GM12878 (cell line): ENCODE results near the gene IRF2BPL. TPM values are rescaled to one million over a fixed set of nuclear protein-coding genes. Genes with fewer than 3 reads are reported as not detected.

Experiments
- CREM ChIP-seq: IDR thresholded peaks from 2 replicates; pipeline ENCODE4 v1.6.1; 2014; ENCODE audit warnings: antibody characterized with exemption, low read depth
- FOXK2 ChIP-seq: fragments of 450-650 bp; IDR thresholded peaks from 2 replicates; pipeline ENCODE4 v1.6.1; 2017; ENCODE audit warnings: mild to moderate bottlenecking, moderate library complexity
- IKZF2 ChIP-seq, 2 experiments: fragments of 450-650 bp; IDR thresholded peaks; 2 replicates each; pipeline ENCODE4 v1.6.1; 2017; ENCODE audit warnings: mild to moderate bottlenecking in 2 of 2, moderate library complexity in 2 of 2
- MXI1 ChIP-seq: fragments of 150-350 bp; IDR thresholded peaks from 2 replicates; pipeline ENCODE4 v1.6.1; 2011; ENCODE audit warnings: low read depth, mild to moderate bottlenecking, inconsistent platforms, low read length, improper control_type of control experiment
- NR2C1 ChIP-seq: fragments of 450-650 bp; IDR thresholded peaks from 2 replicates; pipeline ENCODE4 v1.6.1; 2017; ENCODE audit warnings: antibody characterized with exemption, mild to moderate bottlenecking, moderate library complexity
- RB1 ChIP-seq: fragments of 450-650 bp; formaldehyde crosslinking; IDR thresholded peaks from 2 replicates; pipeline ENCODE4 v1.6.1; 2017; ENCODE audit warnings: mild to moderate bottlenecking, borderline replicate concordance
- RFX5 ChIP-seq: IDR thresholded peaks from 2 replicates; pipeline ENCODE4 v1.6.1; 2011; ENCODE audit warnings: low read depth, low read length, improper control_type of control experiment
- TAF1 ChIP-seq: IDR thresholded peaks from 2 replicates; pipeline ENCODE4 v1.6.1; 2011; ENCODE audit warnings: mild to moderate bottlenecking, low read depth, low read length, borderline replicate concordance
- polyA plus RNA-seq, 11 experiments: library from polyadenylated mRNA; depleted of rRNA in 4 of 11; unstranded in 6 of 11; stranded (reverse) in 5 of 11; fragments of >200 nt; fragmentation: Nextera tagmentation in 4 of 11; fragmentation: Illumina TruSeq in 1 of 11; extraction: Ambion mirVana in 4 of 11; extraction: Trizol in 1 of 11; gene quantifications; 1 replicate in 1 of 11; 2 replicates in 10 of 11; pipeline versions ENCODE4 v1.2.1 to v1.2.3, GENCODE V29; 2011 to 2016; ENCODE audit warnings: inconsistent platforms in 2 of 11, missing spikeins in 2 of 11, low read depth in 1 of 11
- total RNA-seq, 4 experiments: library from RNA; depleted of rRNA in 3 of 4; stranded (reverse); fragments of >200 nt in 3 of 4; fragmentation: Illumina TruSeq in 1 of 4; extraction: Trizol in 1 of 4; gene quantifications; 2 replicates each; pipeline versions ENCODE4 v1.2.1 to v1.2.3, GENCODE V29; 2013 to 2021
- TF ChIP-seq, protein P1 (sequence below): fragments of 450-650 bp; IDR thresholded peaks from 2 replicates; pipeline ENCODE4 v1.6.1; 2016; ENCODE audit warnings: mild to moderate bottlenecking, moderate library complexity, borderline replicate concordance

IRF2BPL gene
- total and polyA plus RNA-seq, 10 of the 15 experiments (the other 5 are each of a cell fraction or from before 2014, with no cell fraction given), result 1.2 to 34.5 (median 3.1) TPM

DNA sequence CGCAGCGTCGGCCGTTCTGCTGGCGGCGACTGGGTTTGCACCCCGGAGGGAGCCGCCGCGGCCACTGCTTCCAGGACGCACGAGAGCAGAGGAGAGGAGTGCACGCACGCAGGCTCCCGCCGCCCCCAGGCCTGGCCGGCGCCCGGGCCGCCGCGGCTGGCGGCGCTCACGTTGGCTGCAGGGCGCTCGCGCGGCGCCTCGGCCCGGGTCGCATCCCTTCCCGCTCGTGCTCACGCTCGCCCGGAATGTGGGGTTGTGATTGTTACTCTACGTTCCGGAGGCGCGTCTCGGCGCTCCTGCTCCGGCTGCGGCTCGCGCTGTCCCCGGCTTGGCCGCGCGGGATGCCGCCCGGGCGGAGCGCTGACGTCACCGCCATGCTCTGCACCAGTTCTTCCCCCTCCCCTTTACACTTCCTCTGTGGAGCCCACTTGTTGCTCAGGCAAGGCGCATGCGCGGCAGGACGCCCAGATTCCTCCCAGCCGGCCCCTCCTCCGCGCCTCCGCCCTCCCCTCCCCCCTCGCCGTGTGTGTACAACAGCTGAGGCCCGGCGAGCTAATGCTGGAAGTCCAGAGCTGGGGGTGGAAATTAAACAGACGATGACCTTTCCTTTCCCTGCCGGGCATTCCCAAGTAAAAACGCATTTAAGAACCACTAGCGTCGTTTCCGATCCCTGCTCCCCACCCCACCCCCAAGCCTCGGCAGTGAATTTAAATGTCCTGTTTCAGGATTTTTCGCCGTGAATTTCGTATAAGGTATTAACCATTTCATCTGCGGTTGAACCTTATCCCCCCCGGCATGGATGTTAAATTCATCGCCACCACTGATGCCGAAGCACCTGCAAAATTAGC is at the start of gene IRF2BPL (continued):
- TF ChIP-seq, protein P1, sequence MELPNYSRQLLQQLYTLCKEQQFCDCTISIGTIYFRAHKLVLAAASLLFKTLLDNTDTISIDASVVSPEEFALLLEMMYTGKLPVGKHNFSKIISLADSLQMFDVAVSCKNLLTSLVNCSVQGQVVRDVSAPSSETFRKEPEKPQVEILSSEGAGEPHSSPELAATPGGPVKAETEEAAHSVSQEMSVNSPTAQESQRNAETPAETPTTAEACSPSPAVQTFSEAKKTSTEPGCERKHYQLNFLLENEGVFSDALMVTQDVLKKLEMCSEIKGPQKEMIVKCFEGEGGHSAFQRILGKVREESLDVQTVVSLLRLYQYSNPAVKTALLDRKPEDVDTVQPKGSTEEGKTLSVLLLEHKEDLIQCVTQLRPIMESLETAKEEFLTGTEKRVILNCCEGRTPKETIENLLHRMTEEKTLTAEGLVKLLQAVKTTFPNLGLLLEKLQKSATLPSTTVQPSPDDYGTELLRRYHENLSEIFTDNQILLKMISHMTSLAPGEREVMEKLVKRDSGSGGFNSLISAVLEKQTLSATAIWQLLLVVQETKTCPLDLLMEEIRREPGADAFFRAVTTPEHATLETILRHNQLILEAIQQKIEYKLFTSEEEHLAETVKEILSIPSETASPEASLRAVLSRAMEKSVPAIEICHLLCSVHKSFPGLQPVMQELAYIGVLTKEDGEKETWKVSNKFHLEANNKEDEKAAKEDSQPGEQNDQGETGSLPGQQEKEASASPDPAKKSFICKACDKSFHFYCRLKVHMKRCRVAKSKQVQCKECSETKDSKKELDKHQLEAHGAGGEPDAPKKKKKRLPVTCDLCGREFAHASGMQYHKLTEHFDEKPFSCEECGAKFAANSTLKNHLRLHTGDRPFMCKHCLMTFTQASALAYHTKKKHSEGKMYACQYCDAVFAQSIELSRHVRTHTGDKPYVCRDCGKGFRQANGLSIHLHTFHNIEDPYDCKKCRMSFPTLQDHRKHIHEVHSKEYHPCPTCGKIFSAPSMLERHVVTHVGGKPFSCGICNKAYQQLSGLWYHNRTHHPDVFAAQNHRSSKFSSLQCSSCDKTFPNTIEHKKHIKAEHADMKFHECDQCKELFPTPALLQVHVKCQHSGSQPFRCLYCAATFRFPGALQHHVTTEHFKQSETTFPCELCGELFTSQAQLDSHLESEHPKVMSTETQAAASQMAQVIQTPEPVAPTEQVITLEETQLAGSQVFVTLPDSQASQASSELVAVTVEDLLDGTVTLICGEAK, result no peak
- peak; percentile 46; the same call in 1 of the 2 replicates for TF ChIP-seq RFX5
- TF ChIP-seq FOXK2, result peak; percentile 74; the same call in 1 of the 2 replicates
- TF ChIP-seq NR2C1, result peak; percentile 41; the same call in 1 of the 2 replicates
- TF ChIP-seq CREM, result peak; percentile 80
- TF ChIP-seq TAF1, result peak; percentile 72; the same call in 1 of the 2 replicates
- TF ChIP-seq RB1, result peak; percentile 70; the same call in 1 of the 2 replicates
- peak; percentile 59 to 74 for TF ChIP-seq IKZF2 (IDR thresholded peaks at IDR 0.05)
- TF ChIP-seq MXI1, result peak; percentile 81
